22Rv1 (cell line): Measurements from ENCODE around the gene NR2F6.

ENCODE experiments used
- H3K27ac ChIP-seq: fragments of 450-650 bp; 2 replicates; pipeline ENCODE4 v1.5.1; 2017
- ZFX ChIP-seq: fragments of 450-650 bp; IDR thresholded peaks from 2 replicates; pipeline ENCODE4 v1.6.1; 2017; ENCODE audit warnings: antibody characterized with exemption, borderline replicate concordance
- TF ChIP-seq, protein P1 (sequence below): fragments of 450-650 bp; IDR thresholded peaks from 2 replicates; pipeline ENCODE4 v1.5.1; 2017; ENCODE audit warnings: mild to moderate bottlenecking

NR2F6 gene

DNA sequence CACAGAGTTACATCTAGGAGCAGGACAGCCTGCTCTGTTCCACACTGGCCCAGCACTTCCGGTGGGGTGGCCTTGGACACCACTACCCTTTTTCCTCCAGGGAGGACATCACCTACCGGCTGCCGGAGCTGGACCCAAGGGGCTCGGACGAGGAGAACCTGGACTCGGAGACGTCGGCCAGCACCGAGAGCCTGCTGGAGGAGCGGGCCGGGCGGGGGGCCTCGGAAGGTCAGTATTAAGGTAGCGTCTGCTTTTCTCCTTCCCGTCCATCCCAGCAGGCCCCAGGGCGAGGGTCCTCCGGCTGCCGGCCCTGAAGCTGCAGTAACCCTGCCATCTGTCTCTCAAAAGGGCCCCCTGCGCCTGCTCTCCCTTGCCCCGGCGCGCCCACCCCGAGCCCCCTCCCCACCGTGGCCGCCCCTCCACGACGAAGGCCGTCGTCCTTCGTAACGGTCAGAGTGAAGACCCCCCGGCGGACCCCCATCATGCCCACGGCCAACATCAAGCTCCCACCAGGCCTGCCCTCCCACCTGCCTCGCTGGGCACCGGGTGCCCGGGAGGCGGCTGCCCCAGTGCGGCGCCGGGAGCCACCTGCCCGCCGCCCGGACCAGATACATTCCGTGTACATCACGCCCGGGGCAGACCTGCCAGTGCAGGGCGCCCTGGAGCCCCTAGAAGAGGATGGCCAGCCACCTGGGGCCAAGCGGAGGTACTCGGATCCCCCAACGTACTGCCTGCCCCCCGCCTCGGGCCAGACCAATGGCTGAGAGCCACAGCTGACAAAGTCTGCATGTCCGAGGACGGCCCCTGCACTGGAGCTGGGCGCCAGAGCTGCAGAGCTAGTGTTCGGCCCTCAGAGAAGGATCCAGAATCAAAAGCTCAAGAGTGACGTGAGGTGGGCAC, 33.9 kb downstream of the NR2F6 start:
- TF ChIP-seq, protein P1, sequence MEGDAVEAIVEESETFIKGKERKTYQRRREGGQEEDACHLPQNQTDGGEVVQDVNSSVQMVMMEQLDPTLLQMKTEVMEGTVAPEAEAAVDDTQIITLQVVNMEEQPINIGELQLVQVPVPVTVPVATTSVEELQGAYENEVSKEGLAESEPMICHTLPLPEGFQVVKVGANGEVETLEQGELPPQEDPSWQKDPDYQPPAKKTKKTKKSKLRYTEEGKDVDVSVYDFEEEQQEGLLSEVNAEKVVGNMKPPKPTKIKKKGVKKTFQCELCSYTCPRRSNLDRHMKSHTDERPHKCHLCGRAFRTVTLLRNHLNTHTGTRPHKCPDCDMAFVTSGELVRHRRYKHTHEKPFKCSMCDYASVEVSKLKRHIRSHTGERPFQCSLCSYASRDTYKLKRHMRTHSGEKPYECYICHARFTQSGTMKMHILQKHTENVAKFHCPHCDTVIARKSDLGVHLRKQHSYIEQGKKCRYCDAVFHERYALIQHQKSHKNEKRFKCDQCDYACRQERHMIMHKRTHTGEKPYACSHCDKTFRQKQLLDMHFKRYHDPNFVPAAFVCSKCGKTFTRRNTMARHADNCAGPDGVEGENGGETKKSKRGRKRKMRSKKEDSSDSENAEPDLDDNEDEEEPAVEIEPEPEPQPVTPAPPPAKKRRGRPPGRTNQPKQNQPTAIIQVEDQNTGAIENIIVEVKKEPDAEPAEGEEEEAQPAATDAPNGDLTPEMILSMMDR: no peak
- no peak for TF ChIP-seq ZFX
- H3K27ac ChIP-seq: no peak overlapping the region

DNA sequence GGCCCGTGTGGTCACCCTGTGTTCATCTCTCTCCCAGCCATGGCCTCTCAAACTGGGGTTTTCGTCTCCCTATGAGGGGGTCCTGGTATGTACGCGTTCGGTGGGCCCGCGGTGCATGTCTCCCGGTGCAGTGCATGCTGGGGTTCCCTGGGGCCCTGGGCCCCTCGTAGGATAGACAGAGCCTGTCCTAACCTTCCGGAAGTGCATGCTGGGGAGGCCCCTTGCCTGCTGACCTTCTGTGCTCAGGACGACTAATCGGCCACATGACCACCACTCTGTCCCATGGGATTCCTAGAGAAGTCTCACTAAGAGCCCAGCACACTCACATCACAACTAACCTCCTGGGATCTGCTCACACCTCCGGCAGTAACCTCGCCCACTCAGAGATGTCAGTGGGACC, 35.4 kb downstream of the NR2F6 start:
- TF ChIP-seq, protein P1: no peak
- TF ChIP-seq ZFX: no peak
- H3K27ac ChIP-seq: peak overlapping the region; percentile 54; the same call in 1 of the 2 replicates

DNA sequence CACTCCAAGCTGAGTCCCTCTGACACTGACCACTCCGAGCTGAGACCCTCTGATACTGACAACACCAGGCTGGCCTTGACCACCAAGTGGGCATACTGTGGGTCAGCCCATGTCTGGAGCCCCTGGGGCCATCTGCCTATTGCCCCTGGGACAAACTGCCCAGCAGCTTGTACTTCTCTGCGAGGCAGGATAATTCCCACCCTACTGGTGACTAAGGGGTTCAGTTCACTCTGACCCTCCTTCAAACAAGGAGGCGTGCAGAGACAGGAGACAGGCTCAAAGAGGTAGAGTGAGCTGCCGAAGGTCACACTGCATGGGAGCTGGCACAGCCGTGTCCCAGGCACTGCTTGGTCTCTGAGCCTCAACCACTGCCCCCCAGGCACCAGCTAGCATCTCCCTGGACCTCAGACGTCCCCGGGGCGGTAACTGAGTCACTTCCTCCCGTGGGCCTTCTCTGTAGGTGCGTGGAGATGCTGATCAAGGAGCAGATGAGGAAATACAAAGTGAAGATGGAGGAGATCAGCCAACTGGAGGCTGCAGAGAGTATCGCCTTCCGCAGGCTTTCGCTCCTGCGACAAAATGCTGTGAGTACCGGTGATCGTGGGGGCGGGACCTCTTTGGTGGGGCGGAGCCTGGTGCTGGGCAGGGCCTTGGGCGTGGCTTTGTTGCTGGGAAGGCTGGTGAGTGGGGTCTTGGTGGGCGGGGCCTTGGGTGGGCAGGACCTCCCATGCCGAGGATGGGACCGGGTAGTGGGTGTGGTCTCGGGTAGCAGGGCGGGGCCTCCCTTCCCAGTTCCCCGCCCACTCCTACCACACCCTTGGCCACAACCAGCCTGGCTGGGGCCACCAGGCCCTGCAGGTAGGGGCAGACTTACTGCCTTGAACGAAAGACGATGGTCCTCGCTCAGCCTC, 36.3 kb downstream of the NR2F6 start:
- TF ChIP-seq, protein P1: peak; percentile 12; the same call in 1 of the 2 replicates
- no peak for TF ChIP-seq ZFX
- peak overlapping the region; percentile 54 for H3K27ac ChIP-seq

DNA sequence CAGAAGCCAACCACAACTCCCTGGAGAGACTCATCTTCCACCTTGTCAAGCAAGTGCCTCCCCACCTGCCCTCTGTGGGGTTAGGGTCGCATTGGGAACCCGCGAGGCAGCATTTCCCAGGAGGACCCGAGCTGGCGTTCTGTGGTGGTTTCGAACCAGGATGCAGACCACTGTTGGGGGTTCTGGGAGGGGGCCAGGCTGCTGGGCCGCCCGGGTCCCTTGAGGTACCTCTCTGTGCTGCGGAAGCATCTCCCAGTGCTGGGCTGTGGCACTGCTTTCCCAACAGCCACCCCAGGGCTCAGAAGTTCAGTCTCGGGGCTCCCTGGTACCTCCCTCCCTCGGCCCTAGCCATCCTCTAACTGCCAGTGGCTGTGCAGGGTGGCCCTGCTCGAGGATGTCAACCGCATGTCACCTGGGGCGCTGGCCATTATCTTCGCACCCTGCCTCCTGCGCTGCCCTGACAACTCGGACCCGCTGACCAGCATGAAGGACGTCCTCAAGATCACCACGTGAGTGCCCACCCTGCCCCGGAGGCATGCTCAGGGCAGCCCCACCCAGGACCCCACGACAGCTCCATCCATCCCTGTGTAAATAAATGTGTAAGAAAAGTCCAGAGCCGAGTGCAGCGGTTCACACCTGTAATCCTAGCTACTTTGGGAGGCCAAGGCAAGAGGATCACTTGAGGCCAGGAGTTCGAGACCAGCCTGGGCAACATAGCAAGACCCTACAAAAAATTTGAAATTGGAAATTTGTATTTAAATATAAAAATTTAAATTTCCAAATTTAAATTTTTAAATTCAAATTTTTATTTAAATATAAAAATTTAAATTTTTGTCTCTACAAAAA, 38.8 kb downstream of the NR2F6 start:
- H3K27ac ChIP-seq: no peak overlapping the region
- no peak for TF ChIP-seq ZFX
- TF ChIP-seq, protein P1: no peak

DNA sequence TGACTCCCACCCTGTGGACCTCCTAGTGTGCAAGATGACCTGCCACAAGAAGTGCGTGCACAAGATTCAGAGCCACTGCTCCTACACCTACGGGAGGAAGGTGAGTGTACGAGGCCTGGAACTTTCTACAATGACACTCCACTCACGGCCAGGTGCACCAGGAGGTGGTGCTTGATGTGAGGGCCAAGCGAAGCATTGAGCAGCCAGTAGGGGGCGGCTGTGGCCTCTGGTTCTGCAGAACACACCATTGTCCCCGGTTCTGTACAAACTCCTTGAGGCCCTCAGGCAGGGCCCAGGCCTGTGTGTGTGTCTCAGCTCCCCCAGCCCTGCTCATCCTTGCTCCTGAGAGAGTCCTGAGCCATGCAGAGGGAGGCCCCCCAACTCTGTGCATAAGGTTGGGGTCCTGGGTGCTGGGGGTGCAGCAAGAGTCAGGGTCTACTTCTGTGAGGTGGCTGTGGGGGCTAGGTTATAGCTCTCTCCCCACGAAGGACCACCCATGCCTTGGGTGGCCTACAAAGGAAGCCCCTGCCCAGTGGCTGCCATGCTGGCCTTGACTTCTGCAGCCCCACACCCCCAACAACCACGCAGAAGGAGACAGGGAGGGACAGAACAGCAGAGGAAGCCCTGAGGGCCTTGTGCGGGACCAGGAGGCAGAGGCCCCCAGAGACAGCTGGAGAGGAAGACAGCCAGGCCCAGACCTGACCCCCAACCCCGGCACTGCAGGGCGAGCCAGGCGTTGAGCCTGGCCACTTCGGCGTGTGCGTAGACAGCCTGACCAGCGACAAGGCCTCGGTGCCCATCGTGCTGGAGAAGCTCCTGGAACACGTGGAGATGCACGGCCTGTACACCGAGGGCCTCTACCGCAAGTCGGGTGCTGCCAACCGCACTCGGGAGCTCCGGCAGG, 40.2 kb downstream of the NR2F6 start:
- no peak overlapping the region for H3K27ac ChIP-seq
- no peak for TF ChIP-seq ZFX
- TF ChIP-seq, protein P1: peak; percentile 80

DNA sequence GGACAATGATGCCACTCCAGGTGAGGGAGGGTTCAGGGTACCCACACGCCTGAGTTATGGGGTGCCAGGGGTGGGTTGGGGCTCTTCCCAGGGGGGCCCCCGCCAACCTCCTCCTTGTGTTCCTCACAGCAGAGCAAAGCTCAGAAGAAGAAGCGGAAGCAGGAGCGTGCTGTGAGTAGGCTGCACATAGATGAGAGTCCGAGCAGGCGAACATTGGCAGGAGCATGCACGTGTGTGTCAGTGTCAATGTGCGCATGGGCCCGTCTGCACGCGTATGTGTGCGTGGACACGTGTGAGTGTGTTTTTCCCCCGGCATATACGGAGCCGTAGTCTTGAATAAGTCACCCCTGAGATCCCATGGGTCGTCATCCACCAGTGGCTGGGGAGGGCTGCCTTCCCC, 43.0 kb downstream of the NR2F6 start:
- no peak for TF ChIP-seq ZFX
- TF ChIP-seq, protein P1: no peak

More for the DNA sequence above, 43.0 kb downstream of the NR2F6 start:
- H3K27ac ChIP-seq: no peak overlapping the region
